Activated T-cell treated with anti-CD3 and anti-CD28 coated beads for 4 hours (primary cell): ENCODE data around the gene NUP98.

ENCODE experiments used
- DNase-seq: peaks from one replicate; pipeline ENCODE4 v3.0.0-alpha.2; 2020

Gene NUP98

DNA sequence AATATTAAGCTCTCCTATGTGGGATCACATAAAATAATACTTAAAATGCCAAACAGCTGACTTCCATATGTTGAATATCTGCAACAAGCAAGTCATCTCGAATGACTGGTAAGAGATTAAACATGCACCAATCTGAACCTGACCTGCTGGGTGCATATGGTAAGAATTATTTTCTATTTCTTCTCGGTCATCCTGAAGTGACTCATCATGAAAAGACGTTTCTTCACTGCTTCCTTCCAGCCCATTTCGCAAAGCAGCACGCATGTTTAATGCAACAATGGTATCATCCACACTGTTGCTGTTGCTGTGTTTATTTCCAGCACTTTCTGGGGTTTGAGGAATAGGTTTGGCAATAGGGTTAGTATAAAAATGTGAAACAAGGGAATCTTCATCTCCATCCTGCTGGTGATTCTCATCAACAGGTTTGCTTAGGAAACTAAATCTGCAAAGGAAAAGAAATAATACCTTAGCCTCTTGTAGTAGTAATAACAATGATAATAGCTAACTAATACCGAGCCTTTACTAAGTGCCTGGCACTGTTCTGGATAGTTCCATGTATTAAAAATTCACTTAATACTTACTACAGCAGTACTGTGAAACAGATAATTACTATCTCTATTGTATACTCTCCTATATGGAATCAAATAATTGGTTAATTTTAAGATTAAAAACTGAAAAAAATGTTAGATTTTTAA, 74.2 kb downstream of the NUP98 start:
- DNase-seq, result no peak

DNA sequence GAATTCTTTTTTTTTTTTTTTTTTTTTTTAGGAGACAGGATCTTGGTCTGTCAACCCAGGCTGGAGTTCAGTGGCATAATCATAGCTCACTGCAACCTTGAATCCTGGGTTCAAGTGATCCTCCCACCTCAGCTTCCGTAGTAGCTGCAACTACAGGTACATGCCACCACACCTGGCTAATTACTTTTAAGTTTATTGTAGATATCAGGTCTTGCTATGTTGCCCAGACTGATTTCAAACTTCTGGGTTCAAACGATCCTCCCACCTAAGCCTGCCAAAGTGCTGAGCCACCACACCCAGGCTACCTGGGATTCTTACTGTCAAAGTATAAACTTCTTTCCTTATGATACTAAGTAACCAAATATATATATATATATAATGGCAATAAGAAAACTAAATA, 75.3 kb downstream of the NUP98 start:
- no peak for DNase-seq

DNA sequence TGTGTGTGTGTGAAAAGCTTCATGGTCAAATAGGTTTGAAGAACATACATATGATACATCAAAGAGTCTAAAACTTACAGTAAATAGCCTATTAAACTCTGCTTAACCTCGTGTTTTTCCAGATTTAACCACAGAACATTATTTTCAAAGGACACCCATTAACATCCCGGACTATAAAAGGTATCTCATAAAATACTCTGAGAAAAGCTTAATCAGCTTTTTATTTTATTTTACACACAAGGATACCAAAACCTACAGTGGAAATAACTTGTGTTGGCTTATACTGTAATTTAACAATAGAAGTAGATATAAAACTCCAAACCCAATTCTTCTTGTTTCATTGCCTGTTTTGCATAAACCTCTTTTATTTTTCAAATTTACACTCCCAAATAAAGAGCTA, 76.4 kb downstream of the NUP98 start:
- DNase-seq, result no peak

DNA sequence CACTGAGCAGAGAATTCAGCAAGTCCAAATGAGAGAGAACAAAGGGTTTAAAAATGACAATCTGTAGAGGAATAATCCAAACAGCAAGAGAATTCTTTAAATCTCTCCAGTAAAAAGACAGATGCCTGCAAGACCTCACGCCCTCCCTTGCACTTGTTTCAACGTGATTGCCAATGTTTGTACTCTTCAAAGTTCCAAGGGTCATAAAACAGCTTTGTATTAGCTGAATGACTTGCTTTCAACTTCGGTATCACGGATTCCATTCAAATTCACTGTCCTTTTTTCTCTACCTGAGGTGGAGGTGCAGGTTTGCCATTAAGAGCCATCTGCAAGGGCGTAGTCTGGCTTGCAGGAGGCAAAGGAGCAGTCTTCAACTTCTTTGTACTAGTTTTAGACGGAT, 85.1 kb downstream of the NUP98 start:
- DNase-seq, result no peak

DNA sequence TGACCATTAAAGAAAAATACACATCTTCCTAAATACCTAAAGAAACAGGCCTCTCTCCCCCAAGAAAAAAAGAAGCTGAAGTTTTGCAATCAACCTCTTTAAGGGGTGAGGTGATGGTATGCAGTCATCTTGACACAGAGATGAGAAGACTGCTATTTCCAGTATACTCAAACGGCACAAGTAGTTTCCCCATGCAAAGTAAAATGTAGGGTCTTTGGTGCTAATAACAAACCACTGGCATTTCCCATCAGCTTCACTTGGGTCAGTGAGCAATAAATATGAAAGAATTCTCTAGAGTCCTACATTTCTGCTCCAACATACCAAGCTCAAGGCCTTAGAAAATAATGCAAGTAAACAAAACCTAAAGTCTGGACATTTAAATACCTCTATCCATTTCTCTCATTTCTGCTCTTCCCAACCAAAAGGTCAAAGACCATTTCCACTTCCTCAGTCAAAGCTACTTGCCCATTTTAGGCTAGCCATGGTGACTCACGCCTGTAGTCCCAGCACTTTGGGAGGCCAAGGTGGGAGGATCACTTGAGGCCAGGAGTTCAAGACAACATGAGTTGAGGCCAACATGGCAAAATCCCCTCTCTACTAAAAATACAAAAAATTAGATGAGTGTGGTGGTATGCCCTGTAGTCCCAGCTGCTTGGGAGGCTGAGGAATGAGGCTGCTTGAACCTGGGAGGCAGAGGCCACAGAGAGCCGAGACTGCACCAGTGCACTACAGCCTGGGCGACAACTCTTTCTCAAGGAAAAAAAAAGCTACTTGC, 86.7 kb downstream of the NUP98 start:
- no peak for DNase-seq

DNA sequence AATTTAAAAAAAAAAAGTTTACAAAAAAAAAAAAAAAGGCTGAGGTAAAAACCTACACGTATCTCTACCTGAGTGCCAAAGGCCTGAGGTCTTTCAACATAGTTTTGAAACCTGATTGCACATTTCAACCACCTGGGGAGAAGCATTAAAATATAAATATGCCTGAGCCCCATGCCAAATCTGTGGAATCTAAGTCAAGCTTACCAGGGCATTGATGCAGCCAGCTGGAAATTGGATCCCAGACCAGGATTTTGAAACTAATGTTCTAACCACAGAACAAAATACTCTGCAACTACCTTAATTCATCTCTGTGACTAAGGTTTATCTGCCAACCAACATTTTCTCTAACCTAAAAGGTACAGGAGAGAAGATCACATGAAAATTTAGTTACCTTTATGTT, 87.4 kb downstream of the NUP98 start:
- no peak for DNase-seq

DNA sequence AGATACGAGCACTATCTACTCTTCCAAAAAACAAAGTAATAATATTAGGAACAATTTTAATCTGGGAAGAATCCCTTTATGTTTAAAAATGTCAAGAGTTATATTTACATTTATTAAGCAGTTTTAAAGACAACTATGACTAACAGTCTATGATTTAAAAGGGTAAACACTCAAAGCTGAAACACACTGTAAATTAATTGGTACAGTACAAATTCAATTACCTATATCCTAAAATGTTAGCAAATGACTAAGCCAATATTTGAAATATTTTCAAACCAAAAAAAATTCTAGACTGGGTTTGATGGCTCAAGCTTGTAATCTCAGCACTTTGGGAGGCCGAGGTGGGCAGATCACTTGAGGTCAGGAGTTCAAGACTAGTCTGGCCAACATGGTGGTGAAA, 90.2 kb downstream of the NUP98 start:
- DNase-seq, result no peak

DNA sequence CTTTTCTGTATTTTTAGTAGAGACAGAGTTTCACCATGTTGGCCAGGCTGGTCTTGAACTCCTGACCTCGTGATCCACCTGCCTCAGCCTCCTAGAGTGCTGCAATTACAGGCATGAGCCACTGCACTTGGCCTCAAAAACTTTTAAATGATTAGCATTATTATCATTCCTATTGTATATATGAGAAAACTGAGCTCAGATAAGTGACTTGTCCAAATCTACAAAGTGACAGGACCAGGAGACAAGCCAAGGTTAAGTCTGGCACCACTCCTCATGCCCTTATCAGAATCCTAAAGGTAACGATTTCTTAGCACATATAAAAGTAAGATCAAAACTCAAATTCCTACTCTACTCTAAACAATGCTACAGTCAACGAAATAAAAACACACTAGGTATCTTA, 94.0 kb downstream of the NUP98 start:
- no peak for DNase-seq

DNA sequence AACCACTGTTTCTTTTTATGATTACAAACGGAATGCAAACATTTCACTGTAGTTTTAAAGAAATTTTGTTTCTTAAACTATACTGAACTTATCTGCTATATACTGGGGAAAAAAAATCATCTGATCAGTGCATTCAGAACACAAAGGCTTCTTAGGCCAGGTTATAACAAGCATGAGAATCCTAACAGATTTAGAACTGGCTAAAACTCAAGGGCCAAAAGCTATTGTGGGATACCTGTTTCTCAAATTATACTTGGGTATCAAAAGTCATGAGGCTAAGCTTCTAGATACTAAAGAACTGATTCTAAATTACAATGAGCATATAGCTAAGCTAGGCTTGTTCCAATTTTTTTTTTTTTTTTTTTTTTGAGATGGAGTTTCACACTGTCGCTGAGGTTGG, 96.4 kb downstream of the NUP98 start:
- DNase-seq, result no peak

DNA sequence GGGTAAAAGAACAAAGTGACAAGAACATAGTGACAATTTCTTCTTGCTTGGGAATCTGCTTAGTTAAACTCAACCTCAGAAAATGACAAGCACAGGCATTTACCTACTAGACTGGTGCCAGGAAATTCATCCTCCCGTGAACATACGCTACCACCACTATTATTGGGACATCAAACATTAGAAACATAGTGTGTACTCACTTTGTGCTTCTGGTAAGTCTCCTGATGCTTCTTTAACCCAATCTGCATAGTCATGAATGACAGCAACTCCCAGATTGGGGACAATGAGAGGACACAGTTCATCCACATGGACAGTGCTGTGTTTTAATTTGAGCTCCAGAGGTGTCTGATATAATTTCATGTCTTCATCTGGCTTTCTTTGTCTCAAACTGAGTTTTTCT, 96.9 kb downstream of the NUP98 start:
- DNase-seq, result no peak

DNA sequence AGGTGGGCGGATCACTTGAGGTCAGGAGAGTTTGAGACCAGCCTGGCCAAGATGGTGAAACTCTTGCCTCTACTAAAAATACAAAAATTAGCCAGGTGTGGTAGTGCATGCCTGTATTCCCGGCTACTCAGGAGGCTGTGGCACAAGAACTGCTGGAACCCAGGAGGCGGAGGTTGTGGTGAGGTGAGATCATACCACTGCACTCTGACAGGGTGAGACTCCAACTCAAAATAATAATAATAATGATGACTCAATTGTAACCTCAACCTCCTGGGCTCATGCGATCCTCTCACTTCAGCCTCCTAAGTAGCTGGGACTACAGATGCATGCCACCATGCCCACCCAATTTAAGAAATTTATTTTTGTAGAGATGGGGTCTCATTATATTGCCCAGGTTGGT, 110.6 kb downstream of the NUP98 start:
- DNase-seq, result no peak

DNA sequence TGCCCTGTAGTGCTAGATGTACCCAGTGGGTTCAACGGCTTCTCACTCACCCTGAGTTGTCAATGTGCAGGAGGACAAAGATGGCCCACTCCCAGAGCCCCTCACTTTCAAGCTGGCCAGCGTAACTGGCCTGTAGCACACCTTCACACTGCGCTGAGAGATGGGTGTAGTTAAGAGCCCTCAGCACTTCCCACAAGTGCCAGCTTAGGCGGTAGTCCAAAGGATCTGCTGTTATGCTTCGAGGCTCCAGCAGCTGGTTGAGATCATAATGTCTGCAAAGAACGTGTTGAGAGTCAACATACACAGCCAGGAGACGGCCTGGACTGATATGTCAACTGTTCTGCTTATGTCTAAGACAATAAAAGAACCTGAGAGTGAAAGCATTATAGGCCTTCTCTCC, 111.4 kb downstream of the NUP98 start:
- no peak for DNase-seq

DNA sequence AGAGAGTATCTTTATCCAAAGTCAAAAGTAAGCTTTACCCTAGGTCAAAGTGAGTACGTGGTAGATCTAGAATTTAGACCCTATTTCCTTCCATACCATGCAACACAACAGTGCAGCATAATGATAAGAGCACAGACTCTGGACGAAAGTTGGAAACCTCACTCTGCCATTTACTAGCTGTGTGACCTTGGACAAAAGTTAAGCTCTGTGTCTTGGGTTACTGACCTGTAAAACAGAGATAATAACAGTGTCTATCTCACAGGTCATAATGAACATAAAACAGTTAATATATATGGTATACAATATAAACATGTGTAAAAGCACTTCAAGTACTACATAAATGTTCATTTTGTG, 112.6 kb downstream of the NUP98 start:
- no peak for DNase-seq

DNA sequence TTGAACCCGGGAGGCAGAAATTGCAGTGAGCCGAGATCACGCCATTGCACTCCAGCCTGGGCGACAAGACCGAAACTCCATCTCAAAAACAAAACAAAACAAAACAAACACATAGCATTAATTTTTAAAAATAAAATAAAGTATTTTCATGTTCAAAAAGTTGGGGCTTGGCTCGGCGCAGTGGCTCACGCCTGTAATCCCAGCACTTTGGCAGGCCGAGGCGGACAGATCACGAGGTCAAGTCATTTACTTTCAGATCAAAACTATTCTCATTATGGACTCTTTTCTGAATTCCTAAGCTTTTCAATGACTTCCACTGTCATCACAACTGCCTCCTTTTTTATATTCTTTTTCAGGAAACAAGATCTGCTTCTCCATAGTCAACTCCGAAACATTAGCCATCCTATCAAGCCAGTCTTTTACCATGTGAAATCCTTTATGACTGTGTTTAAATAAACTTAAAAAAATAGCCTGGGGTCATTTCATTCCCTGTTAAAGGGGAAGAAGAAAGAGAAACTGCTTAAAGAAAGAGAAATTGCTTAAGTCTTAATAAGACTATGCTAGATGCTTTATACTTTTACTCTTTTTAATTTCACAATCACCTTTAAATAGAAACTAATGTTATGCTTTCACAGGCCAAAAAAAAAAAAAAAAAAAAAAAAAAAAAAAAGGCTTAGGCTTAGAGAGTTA, 113.1 kb downstream of the NUP98 start:
- DNase-seq, result no peak

DNA sequence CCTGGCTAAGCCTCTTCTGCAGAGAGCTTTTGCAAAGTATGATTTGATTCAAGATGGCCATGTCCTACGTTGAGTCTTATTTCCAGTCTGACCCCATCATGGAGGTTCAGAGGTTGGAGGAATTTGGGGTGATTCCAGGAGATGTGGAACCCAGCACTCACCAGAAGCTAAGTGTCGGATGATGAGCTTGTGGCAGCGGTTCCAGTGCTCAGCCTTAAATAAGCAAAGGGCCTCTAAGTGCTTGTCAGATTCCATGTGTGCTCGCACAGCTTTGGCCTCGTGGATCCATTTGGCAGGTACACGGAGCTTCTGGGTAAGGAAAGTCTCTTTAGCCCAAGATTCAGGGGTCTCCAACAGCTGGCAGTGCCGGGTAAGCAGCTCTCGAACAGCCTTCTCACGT, 114.3 kb downstream of the NUP98 start:
- DNase-seq, result no peak

DNA sequence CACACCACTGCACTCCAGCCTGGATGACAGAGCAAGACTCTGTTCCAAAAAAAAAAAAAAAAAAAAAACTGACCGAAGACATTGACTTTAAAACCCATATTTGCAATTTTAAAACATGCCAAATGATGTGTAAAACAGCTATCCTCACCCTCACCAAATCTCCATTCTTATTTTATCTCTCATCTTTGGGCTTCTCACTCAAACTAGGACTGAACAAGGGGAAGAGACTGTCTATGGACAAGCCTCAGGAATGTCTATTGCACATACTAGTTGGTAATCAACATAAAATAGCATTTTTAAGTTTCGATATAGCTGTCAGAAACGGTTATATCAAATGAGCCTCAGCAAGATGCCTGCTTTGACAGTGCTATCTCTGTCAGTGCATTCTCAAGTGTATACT, 118.3 kb downstream of the NUP98 start:
- no peak for DNase-seq

DNA sequence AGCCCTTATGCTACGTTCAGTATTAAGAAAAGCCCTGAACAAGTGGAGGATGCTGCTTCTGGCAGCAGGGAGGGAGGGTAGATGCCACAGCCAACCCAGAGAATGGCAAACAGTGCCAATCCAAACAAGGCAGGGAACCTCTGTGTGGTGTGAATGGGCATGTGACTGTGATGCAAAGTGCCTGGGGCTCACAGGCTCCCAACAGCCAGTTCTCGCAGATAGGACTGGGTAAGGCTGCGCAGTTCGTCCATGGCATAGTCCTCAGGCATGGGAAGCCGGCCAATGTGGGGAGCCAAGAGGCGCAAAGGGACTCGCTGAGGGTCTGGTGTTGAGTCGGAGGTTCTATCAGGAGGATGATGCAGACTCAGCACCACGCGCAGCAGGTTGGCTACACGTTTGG, 121.4 kb downstream of the NUP98 start:
- no peak for DNase-seq

DNA sequence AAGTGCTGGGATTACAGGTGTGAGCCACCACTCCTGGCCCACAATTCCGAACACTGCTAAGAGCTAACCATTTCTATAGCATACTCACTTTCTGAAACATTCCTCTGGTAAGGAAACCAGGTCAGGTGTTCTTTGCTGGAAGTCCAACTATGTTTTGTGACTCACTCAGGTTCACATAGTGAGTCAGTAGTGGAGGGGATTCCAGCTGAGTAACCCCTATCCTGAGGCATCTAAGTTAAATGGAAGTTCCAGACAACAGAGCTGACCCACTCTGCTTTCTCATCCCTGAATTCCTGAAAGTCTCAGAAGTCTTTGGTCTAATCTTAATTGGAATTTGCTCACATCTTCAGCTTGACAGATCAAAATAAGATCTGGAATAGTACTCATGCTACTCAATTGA, 123.2 kb downstream of the NUP98 start:
- DNase-seq, result no peak

DNA sequence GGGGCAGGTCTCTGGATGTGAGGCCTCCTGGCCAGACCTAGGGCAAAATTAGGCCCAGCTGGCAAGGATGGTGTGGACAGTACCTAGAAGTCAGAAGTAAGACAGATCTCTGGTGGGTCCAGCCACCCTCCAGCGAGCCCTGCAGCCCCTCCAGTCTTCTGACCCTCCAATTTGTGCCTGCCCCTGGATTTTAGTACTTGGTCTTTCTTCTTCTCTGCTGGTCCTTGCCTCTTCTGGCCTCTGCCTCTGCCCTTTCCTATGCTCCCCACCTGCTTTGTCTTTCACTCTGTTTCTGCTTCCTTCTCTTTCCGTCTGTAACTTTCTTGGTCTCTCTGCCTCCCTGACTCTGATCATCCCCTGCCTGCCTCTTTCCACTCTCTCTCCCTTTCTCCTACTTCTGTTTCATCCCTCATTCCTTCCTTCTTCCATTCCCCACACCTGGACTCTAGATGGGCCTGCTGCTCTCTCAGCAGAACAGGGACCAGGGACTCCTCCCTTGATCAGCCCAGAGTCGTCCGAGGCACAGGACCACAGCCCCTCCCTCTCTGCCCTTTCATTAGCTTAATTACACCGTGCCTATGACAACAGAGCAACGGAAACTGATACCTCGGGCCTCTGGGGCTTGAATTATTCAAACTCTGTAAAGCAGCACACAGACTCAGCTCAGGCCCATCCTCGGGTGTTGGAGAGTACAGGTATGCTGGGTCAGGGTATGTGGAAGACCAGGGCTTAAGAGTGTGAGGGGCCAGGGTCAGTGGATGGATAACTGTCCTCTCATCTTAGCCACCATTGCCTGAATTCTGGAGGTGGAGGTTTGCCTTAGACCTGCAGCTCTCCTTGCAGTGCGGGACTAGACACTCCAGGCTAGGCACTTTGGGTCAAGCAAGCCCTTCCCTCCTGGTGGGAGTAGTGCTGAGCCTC, 125.8 kb downstream of the NUP98 start, which contains the start of gene CHRNA10:
Gene CHRNA10, minus strand, starts transcription at position 51 of the 921 bp plus-strand sequence. CDS start 72 bp downstream, outside the sequence.
- no peak for DNase-seq

DNA sequence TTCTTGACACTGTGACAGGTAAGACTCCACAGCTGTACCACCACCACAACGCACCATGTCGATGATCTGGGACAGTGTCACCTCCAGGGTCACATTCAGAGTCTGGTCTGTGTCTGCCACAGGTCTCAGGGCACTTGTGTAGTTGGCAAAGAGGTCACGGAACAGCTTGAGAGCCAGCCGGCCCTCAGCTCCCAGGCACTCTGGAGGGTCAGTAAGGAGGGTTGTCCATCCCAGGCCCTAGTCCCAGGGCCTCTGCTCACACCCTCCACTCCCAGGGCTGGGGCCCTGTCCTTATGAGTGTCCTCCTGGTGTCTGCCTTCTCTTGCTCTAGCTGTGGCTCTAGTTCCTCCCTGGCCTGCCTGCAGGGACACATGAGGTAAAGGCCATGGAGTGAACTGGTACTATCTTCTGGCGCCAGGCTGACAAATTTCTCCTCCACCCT, 127.6 kb downstream of the NUP98 start:
- no peak for DNase-seq

DNA sequence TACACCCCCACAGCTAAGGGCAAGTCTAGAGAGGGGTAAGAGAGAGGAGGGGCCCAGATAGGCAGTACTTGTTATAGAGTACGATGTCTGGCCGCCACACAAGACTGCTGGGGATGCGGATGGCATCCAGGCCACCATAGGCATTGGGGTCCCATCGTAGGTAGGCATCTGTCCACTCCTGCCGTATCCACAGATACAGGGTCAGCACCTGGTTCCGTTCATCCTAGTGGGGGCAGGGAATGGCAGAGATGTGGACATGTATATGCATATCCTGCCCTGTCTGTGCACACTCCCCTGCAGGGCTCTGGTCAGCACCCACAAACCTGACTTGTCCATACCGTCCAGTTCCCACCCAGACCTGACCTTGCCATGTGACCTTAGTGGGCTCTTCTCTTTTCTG, 128.2 kb downstream of the NUP98 start:
- DNase-seq, result no peak

DNA sequence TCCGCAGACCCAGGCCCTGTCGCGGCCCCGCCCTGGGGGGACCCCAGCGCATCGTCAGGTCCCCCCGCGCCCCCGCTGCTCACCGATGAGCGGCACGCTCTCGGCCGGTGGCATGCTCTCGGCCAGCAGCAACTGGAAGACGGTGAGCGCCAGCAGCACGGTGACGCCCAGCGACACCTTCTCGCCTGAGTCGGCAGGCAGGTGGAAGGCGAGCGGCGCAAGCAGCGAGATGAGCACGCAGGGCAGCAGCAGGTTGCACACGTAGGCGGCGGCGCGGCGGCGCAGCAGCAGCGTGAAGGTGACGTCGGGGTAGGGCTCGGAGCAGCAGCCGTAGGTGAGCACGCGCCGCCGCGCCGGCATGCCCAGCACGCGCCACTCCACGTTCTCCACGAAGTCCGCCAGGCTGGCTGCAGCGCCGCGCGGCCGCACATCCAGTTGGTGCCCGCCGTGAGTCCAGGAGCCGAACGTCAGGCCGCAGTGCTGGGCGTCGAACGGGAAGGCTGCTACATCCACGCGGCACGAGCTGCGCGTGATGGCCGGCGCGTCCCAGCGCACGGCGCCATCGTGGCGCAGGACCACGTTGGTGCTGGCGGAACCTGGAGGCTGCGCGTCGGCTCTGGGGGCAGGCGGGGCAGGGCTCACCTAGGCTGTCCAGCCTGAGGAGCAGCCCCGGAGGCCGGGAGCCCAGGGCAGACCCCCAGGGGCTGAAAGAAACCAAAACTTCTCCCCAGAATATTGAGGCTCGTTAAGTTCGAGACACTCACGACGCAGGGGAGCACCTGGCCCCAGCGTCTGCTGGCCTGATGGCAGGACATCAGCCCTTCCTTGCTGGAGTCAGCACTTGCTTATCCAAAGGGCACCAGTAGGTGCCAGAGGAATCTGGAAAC, 130.0 kb downstream of the NUP98 start:
- no peak for DNase-seq
